AG04450 (cell line): ENCODE data around the gene TSKU. TPM values are rescaled to one million over a fixed set of nuclear protein-coding genes. Genes with fewer than 3 reads are reported as not detected.

ENCODE experiments used
- CTCF ChIA-PET: fragments of 300-600, 350-600 bp; formaldehyde crosslinking; extraction: SDS; loops from one replicate; lab custom pipeline; 2022; ENCODE audit warnings: antibody characterized with exemption, inconsistent platforms; lab: Charles Lee
- POLR2A ChIA-PET: fragments of 350-600 bp; formaldehyde crosslinking; extraction: SDS; loops from one replicate; lab custom pipeline; 2021; ENCODE audit warnings: antibody characterized with exemption, inconsistent platforms; lab: Yijun Ruan, JAX
- DNase-seq: peaks from one replicate; pipeline ENCODE4 v3.0.0-alpha.2; 2011; ENCODE audit warnings: low read depth, low spot score
- H3K27ac ChIP-seq: one replicate; pipeline ENCODE4 v1.5.1; 2012; ENCODE audit warnings: low read depth, low read length, control low read depth
- H3K27me3 ChIP-seq: one replicate; pipeline ENCODE4 v1.6.0; 2012; ENCODE audit warnings: low read length; ENCODE audit not compliant: control insufficient read depth, insufficient read depth
- H3K4me3 ChIP-seq: 2 replicates; pipeline ENCODE4 v1.5.1; 2011; ENCODE audit warnings: mild to moderate bottlenecking, low read depth, low read length, control low read depth
- H3K9me3 ChIP-seq: 2 replicates; pipeline ENCODE4 v1.5.1; 2012; ENCODE audit warnings: low read length; ENCODE audit not compliant: control insufficient read depth, insufficient read depth
- CTCF ChIP-seq: IDR thresholded peaks from 2 replicates; pipeline ENCODE4 v1.5.1; 2011; ENCODE audit warnings: low read depth, low read length, control low read depth, inconsistent platforms
- polyA plus RNA-seq: library from polyadenylated mRNA; depleted of rRNA; stranded (reverse); fragments of >200 nt; gene quantifications from 2 replicates; pipeline ENCODE4 v1.2.3, GENCODE V29; 2011

The TSKU gene
- polyA plus RNA-seq, 1 experiment: 28.8 TPM

GRCh38 chr11:76756341-76756741 lies 26.8 kb upstream of the TSKU start:
- ChIA-PET POLR2A (no interaction called here), CTCF (interaction anchor here (0.9 to 1.0 kb wide), 3 partner anchors 42 to 162 kb away, joined by 3 to 4 read pairs (median 3); no protein-coding TSS in a partner anchor)
- DNase-seq: no peak
- Histone ChIP-seq H3K27ac (no peak overlapping the region), H3K9me3 (no peaks in the 10 kb centered on the region; the same call in 1 of the 2 replicates), H3K27me3 (peaks cover 3% of the 10 kb centered on the region), H3K4me3 (no peak overlapping the region)
- TF ChIP-seq CTCF: no peak

GRCh38 chr11:76758311-76758710 lies 24.8 kb upstream of the TSKU start:
- Histone ChIP-seq H3K27ac (no peak overlapping the region), H3K9me3 (no peaks in the 10 kb centered on the region; the same call in 1 of the 2 replicates), H3K4me3 (no peak overlapping the region), H3K27me3 (peaks cover 3% of the 10 kb centered on the region)
- POLR2A ChIA-PET: no interaction called here
- CTCF ChIA-PET: no interaction called here
- TF ChIP-seq CTCF: no peak
- no peak for DNase-seq

- no peak for TF ChIP-seq CTCF
Observed at GRCh38 chr11:76759092-76759491, 24.1 kb upstream of the TSKU start.

GRCh38 chr11:76759517-76759916 lies 23.6 kb upstream of the TSKU start:
- CTCF ChIA-PET: interaction anchor here (1.3 kb wide), 1 partner anchor 159 kb away, joined by 8 read pairs; no protein-coding TSS in a partner anchor
- H3K9me3 ChIP-seq: no peaks in the 10 kb centered on the region; the same call in 1 of the 2 replicates
- no peak overlapping the region for H3K27ac ChIP-seq
- no peak for DNase-seq
- no peak for TF ChIP-seq CTCF
- H3K27me3 ChIP-seq: peaks cover 3% of the 10 kb centered on the region
- no peak overlapping the region for H3K4me3 ChIP-seq
- POLR2A ChIA-PET: no interaction called here

More at GRCh38 chr11:76759092-76759491, 24.1 kb upstream of the TSKU start:
- no peak for DNase-seq
- no peaks in the 10 kb centered on the region; the same call in 1 of the 2 replicates for H3K9me3 ChIP-seq
- ChIA-PET POLR2A (no interaction called here), CTCF (no interaction called here)
- H3K4me3 ChIP-seq: no peak overlapping the region
- no peak overlapping the region for H3K27ac ChIP-seq
- peaks cover 3% of the 10 kb centered on the region for H3K27me3 ChIP-seq

GRCh38 chr11:76760236-76760635 lies 22.9 kb upstream of the TSKU start:
- CTCF ChIA-PET: interaction anchor here (1.3 kb wide), 1 partner anchor 159 kb away, joined by 8 read pairs; no protein-coding TSS in a partner anchor
- H3K4me3 ChIP-seq: no peak overlapping the region
- H3K27ac ChIP-seq: no peak overlapping the region
- no peak for DNase-seq
- H3K27me3 ChIP-seq: peaks cover 3% of the 10 kb centered on the region
- H3K9me3 ChIP-seq: no peaks in the 10 kb centered on the region; the same call in 1 of the 2 replicates
- TF ChIP-seq CTCF: no peak
- POLR2A ChIA-PET: no interaction called here
